ENCODE measurements around the gene PTPRJ. TPM values are rescaled to one million over a fixed set of nuclear protein-coding genes. Genes with fewer than 3 reads are reported as not detected.

The PTPRJ gene
- total and polyA plus RNA-seq, 9 of the 15 experiments (the other 6 are each of a cell fraction or from before 2014, with no cell fraction given), result 0.56 to 10.7 (median 4.8) TPM

DNA sequence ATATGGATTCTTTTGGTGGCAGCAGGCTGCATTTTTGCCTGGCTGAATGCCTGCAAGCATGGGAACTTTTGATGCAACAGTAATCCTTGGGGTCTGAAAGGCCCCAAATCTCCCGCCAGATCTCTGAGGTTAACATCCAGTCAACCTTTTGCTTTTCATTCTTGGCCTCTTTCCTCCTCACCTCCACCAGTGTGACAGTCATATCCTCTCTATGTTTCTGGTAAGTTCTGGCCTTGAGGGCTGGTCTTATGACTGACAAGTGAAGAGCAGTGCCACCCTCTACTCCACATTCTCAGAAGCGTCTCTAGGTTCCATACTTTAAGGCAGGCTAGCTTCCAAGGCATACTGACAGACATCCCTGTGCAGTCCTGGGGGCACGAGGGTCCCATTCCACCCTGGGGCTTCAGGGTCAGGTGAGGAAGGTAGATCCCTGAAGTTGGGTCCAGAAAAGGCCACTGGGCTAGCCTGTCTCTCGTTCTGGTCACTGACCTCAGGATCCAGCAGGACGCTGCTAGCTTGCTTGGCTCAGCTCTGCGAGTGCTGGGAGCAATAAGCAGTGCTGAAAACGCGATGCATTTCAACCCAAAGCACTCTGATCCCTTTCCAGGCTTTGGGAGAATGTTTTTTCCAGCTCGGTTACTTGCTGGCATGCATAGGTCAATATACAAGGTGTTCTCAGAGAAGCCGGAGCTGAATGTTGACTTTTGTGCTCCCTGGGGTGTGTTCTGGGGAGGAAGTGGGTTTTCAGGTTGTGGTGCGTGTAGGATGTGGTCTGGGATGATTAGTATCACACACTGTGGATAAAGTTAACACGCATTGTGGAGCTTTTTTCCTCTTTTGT is 75.2 kb downstream of the PTPRJ start (continued):
- TF ChIP-seq NCOA1 (IDR thresholded peaks at IDR 0.05; ENCODE audit: low read depth) (0 out of 2 replicates have a peak, but pooled peaks have one; percentile 42), STAG1 (CRISPR knock-in tag; IDR thresholded peaks at IDR 0.05; ENCODE audit: borderline replicate concordance) (no peak), ZNF23 (CRISPR knock-in tag; IDR thresholded peaks at IDR 0.05) (no peak), C11orf30 (IDR thresholded peaks at IDR 0.05; ENCODE audit: low read depth) (no peak), ARHGAP35 (IDR thresholded peaks at IDR 0.05; ENCODE audit: partially characterized antibody) (no peak), PURB (CRISPR knock-in tag; IDR thresholded peaks at IDR 0.05; ENCODE audit: low read depth) (no peak), ZNF695 (CRISPR knock-in tag; IDR thresholded peaks at IDR 0.05) (no peak), ZBED1 (IDR thresholded peaks at IDR 0.05) (no peak), POLR2A (conservative IDR thresholded peaks at IDR 0.05) (no peak), ZNF347 (CRISPR knock-in tag; IDR thresholded peaks at IDR 0.05; ENCODE audit: low read depth) (no peak), ZNF134 (CRISPR knock-in tag; conservative IDR thresholded peaks at IDR 0.05) (no peak), CBX2 (IDR thresholded peaks at IDR 0.05; ENCODE audit: insufficient read depth, low read length, poor library complexity, severe bottlenecking) (no peak), SETDB1 (IDR thresholded peaks at IDR 0.05; ENCODE audit: low read length) (no peak), ZNF696 (CRISPR knock-in tag; conservative IDR thresholded peaks at IDR 0.05) (no peak), ZNF583 (CRISPR knock-in tag; IDR thresholded peaks at IDR 0.05) (no peak), DPF2 (IDR thresholded peaks at IDR 0.05) (peak; percentile 29; the same call in 1 of the 2 replicates), SMC3 (conservative IDR thresholded peaks at IDR 0.05; ENCODE audit: insufficient read depth, low read depth, low read length) (no peak), MEF2A (IDR thresholded peaks at IDR 0.05; ENCODE audit: control insufficient read depth, low read depth, low read length) (no peak), ZNF165 (CRISPR knock-in tag; IDR thresholded peaks at IDR 0.05; ENCODE audit: borderline replicate concordance) (peak; percentile 63; the same call in 1 of the 2 replicates), ZNF445 (CRISPR knock-in tag; IDR thresholded peaks at IDR 0.05; ENCODE audit: low read depth) (no peak), RFX5 (IDR thresholded peaks at IDR 0.05; ENCODE audit: low read depth, low read length) (no peak), KLF1 (tag; IDR thresholded peaks at IDR 0.05) (no peak), ZNF707 (CRISPR knock-in tag; conservative IDR thresholded peaks at IDR 0.05) (no peak), KLF6 (CRISPR knock-in tag; IDR thresholded peaks at IDR 0.05; ENCODE audit: borderline replicate concordance) (no peak), MTA1 (IDR thresholded peaks at IDR 0.05; ENCODE audit: borderline replicate concordance) (no peak; the same call in 1 of the 2 replicates)
- TF ChIP-seq, protein P1, sequence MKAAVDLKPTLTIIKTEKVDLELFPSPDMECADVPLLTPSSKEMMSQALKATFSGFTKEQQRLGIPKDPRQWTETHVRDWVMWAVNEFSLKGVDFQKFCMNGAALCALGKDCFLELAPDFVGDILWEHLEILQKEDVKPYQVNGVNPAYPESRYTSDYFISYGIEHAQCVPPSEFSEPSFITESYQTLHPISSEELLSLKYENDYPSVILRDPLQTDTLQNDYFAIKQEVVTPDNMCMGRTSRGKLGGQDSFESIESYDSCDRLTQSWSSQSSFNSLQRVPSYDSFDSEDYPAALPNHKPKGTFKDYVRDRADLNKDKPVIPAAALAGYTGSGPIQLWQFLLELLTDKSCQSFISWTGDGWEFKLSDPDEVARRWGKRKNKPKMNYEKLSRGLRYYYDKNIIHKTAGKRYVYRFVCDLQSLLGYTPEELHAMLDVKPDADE (conservative IDR thresholded peaks at IDR 0.05; ENCODE audit: control insufficient read depth, low read depth, low read length), result no peak

Measured in K562 (cell line).